ENCODE results near the gene DNAJC27.

DNA sequence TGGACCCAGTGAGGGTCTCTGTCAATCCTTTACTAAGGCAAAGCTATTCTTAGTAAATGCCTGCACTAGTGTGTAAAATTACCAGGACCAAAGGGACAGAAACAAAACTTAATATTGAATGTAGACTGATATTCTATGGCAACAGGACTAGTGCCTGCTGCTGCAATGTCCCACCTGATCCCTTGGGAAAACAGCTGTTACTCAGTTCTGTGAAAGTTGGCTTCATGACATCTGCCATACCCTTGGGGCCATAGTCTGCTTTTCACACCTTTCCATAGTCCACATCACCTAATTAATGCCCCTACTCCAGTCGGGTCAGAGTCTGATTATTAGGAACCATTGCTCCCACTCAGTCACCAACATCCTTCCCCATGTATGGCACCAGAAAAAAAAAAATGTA is 14.5 kb downstream of the DNAJC27 start:
- TF ChIP-seq EZH2 (IDR thresholded peaks at IDR 0.05; ENCODE audit: insufficient read depth, poor library complexity, severe bottlenecking) (no peak), EZH2phosphoT487 (IDR thresholded peaks at IDR 0.05; ENCODE audit: insufficient read depth, low read depth) (no peak)
